Stimulated activated naive CD4-positive, alpha-beta T cell treated with Interleukin-2 at 50 U/mL for 16 hours (primary cell): ENCODE results near the gene THEMIS.

Experiments used
- DNase-seq: peaks from one replicate; lab custom pipeline; 2025; lab: John Stamatoyannopoulos, UW

THEMIS gene

GRCh38 chr6:127858727-127859391 is 42.0 kb downstream of the THEMIS start:
- DNase-seq, result no peak

- DNase-seq, result no peak
Measured at GRCh38 chr6:127857051-127857637, 43.7 kb downstream of the THEMIS start.

- DNase-seq, result peak; percentile 39
Measured at GRCh38 chr6:127855542-127856159, 45.2 kb downstream of the THEMIS start.

- DNase-seq, result no peak
Measured at GRCh38 chr6:127854009-127854408, 46.8 kb downstream of the THEMIS start.

GRCh38 chr6:127851197-127851596 is 49.7 kb downstream of the THEMIS start:
- DNase-seq, result no peak

- DNase-seq, result no peak
Measured at GRCh38 chr6:127845242-127845641, 55.6 kb downstream of the THEMIS start.

GRCh38 chr6:127844529-127844928 is 56.3 kb downstream of the THEMIS start:
- no peak for DNase-seq

- no peak for DNase-seq
Measured at GRCh38 chr6:127843582-127843981, 57.3 kb downstream of the THEMIS start.

- DNase-seq, result no peak
Measured at GRCh38 chr6:127842562-127842961, 58.3 kb downstream of the THEMIS start.

- no peak for DNase-seq
Measured at GRCh38 chr6:127841811-127842210, 59.0 kb downstream of the THEMIS start.

GRCh38 chr6:127834136-127834535 is 66.7 kb downstream of the THEMIS start:
- DNase-seq, result no peak

GRCh38 chr6:127833336-127833735 is 67.5 kb downstream of the THEMIS start:
- DNase-seq, result no peak

GRCh38 chr6:127832381-127832780 is 68.5 kb downstream of the THEMIS start:
- DNase-seq, result no peak

GRCh38 chr6:127824061-127824460 is 76.8 kb downstream of the THEMIS start:
- no peak for DNase-seq

- DNase-seq, result no peak
Measured at GRCh38 chr6:127821431-127821830, 79.4 kb downstream of the THEMIS start.

- no peak for DNase-seq
Measured at GRCh38 chr6:127818149-127818548, 82.7 kb downstream of the THEMIS start.

- DNase-seq, result no peak
Measured at GRCh38 chr6:127816643-127817042, 84.2 kb downstream of the THEMIS start.

- no peak for DNase-seq
Measured at GRCh38 chr6:127813699-127814027, 87.2 kb downstream of the THEMIS start.

GRCh38 chr6:127812985-127813698 is 87.7 kb downstream of the THEMIS start:
- peak; percentile 31 for DNase-seq

GRCh38 chr6:127811900-127812570 is 88.8 kb downstream of the THEMIS start:
- DNase-seq, result no peak

- DNase-seq, result no peak
Measured at GRCh38 chr6:127807806-127808517, 92.9 kb downstream of the THEMIS start.

- no peak for DNase-seq
Measured at GRCh38 chr6:127796713-127797112, 104.1 kb downstream of the THEMIS start.
